ENCODE measurements around the gene GNE.
"Not testable (repeated sequence)": the region's sequence is repeated elsewhere in the genome, so short reads cannot be mapped to it uniquely, and the experiment has no call there.

Gene GNE

GRCh38 chr9:36268007-36268427 is 9.8 kb upstream of the GNE start:
- no peak for DNase-seq

- DNase-seq = no peak
Measured at GRCh38 chr9:36264896-36265295, 6.6 kb upstream of the GNE start.

GRCh38 chr9:36263683-36264082 is 5.4 kb upstream of the GNE start:
- no peak for DNase-seq

DNA sequence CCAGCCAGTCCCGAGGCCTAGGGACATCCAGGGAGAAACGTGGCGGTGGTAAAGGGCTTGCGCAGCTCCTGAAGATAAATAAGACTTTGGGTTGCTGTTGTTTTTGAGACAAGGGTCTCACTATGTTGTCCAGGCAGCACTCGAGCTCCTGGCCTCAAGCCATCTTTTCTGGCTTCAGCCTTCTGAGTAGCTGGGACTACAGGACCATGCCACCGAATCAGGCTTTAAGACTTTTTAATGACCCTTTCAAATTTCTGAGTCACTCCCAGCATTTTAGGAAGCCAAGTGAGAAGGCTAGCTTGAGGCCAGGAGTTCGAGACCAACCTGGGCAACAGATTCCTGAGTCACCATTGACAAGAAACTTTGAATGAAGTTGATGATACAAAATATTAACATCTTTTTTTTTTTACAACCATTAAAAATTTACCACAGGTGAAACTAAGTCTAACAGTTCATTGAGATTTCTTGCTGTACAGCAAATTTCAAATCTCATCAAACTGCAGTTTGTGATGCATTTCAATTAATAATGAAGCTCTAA is 817 bp upstream of the GNE start:
- no peak for DNase-seq

- DNase-seq = no peak
Measured at GRCh38 chr9:36251428-36251827, 6.8 kb downstream of the GNE start.

GRCh38 chr9:36250079-36250478 is 8.2 kb downstream of the GNE start:
- no peak for DNase-seq

DNA sequence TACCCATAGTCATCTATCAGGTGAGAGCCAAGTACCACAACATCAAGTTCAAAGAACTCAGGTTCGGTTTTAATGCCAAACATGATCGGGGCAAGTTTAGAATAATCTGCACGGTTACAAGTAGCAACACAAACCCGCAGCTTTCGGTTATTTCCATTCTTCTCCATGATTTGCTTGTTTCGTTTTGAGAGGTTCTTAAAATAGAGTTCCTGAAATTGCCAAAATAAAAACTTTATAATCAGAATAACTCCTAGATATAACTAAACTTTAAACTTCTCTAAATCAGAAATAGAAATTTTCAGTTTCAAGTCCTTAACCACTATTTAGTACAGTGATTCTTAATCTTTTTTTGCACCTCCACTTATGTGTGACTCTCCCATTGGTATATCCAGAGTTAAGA is 9.1 kb downstream of the GNE start:
- DNase-seq = no peak

- not testable (repeated sequence) for DNase-seq
Measured at GRCh38 chr9:36248061-36248460, 10.2 kb downstream of the GNE start.

DNA sequence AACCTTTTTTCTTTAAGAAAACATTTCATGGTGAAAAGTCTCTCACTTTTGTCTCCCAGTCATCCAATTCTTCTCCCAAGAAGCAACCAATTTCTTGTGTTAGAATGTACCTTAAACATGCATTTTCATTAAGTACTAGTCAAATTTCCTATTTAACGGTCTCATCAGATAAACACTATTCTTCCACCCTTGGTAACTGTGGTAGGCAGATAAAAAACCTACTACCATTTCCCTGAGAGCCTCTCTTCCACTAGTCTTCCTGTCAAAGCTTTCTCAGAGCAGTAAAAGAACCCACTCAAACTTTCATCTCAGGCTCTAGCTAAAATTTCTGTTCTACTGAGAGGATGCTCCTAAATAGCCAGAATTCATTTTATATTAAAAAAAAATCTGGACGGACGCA is 10.9 kb downstream of the GNE start:
- no peak for DNase-seq

DNA sequence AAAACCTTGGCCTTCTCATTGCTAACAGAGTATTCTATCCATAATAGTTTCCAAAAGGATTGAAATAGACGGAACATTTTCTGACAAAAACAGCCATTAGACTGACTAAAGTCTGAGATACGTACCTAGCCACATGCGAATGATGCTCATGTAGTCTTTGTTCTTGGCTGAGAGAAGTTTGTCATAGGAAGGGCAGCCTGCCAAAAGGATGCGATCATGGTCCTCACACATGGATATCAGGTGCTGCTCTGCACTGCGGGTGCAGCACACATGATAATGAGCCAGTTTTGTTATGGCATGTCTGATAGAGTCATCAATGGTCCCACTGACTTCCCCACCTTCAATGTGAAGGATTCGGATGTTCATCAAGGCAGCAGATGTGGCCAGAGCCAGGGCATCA is 12.3 kb downstream of the GNE start:
- DNase-seq = no peak

DNA sequence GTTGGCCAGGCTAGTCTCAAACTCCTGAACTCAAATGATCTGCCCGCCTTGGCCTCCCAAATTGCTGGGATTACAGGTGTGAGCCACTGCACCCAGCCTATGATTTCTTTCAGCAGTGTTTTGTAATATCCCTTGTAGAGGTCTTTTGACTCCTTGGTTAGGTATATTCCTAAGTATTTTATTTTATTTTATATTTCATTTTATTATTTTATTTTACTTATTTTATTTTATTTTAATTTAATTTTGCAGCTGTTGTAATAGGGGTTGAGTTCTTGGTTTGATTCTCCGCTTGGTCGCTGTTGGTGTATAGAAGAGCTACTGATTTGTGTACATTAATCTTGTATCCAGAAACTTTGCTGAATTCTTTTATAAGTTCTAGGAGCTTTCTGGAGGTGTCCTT is 18.6 kb downstream of the GNE start:
- DNase-seq = not testable (repeated sequence)

GRCh38 chr9:36239205-36239604 is 19.0 kb downstream of the GNE start:
- not testable (repeated sequence) for DNase-seq

DNA sequence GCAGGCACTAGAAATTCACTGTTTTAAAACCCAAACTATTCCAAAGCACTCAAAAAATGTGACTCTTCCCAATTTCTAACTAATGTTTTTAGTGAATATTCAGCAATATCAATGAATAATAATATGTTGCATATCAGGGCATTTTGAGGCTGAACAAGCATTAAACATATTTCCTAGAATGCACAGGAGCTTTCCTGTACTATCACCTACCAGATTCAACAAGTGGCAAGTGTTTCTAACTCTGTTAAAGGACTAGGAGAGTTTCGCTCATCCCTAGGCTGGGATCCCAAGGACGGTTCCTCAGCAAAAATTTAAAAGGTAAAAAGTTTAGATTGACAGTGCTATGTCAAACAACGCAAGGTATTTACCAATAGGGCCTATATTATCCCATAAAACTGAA is 21.0 kb downstream of the GNE start:
- DNase-seq = no peak

DNA sequence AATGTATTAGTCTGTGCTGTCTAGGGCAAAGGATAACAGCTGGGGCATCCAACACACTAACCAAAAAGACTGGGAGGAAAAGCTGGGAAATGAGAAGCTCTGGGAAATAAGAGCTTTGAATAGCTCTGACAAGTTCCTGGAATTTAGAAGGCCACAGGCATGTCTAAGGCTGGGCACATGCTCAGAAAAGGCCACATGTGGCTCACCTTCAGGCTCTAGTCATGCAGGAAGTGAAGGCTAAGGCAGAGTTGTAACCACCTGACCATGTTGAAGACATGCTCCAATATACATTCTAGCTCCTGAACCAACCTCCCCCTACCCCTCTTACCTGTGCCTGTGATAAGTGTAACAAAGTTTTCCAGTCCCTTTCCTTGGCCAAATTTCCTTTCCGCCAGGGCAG is 35.8 kb downstream of the GNE start:
- no peak for DNase-seq

DNA sequence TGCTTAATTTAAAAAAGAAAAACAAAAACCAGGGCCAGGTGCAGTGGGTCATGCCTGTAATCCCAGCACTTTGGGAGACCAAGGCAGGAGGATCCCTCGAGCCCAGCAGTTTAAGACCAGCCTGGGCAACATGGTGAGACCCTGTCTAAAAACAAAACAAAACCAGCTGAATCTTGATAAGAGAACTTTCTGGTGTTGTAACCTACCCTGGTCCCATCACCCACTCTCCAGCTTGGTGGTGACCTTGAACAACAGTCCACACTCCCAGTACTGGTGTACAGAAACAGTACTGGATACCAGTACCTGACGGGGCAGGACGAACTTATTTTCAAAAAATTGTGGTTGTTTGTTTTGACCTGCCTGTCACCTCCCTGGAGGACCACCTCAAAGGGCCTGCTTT is 36.6 kb downstream of the GNE start:
- DNase-seq = no peak

DNA sequence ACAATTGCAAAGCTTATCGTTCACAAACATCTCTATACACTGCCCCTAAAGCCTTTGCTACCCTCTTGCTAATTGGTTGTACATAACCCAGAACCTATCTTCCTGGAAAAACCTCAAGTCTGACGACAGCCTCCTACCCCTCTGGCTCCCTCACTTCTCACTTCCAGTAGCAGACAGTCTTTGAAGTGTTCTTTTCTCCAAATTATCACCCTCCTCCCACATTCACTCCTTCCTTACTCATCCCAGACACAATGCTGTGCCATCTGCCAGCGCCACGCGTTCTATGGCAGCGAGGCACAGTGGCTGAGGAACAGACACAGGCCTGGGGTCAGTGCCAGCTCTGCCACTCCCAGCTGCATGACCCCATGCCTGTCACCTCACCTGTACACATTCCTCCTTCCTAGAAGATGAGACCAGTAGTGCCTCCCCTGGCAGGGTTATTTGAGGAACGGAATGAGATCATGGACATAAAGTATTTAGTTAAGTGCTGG is 39.8 kb downstream of the GNE start:
- DNase-seq = no peak

- no peak for DNase-seq
Measured at GRCh38 chr9:36218011-36218410, 40.2 kb downstream of the GNE start.

DNA sequence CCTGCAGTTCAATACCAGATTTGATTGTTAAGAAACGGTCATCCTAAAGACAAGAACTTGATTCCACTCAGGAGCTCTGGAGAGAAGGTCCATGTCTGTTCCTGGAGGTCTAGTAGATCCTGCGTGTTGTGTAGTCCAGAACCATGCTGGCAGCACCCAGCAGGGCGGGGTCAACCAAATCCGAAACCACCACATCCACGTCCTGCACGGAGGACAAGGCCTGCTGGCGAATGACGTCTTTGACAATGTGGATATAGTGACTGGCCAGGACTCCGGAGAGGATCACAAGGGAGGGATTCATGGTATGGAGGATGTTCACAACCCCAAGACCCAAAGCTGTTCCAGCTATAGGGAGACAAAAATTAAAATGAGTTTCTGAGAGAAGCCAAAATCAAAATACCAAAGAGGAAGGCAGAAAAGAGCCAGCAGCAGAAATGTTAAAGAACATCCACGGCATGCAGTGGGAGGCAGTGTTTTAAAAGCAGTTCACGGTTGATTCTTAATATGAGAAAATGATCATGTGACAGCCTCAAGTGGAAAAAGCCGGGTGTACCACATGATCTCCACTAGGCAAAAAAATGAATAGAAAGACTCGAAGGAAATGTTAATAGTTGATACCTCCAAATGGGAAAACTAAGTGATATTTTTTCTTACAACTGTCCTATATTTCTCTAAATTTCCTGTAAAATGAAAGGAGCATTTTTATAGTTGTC is 40.8 kb downstream of the GNE start:
- DNase-seq = no peak

DNA sequence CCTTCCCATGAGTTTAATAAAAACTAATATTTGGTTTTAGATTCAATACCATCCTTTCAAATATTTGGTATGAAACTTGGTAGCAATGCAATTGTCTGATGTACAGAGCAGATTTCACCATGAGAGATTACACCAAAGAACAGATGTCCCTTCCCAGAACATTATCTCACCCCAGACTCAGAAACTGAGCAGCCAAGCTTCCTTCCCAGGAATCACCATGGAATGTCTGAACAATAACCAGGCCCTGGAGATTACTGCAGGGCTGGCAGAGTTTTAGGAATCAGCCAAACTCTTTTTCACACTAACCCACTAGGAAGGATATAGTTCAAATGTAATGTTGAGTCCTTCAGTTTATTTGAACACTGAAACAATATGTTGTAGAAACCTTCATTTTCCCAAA is 43.7 kb downstream of the GNE start:
- no peak for DNase-seq

GRCh38 chr9:36213989-36214388 is 44.3 kb downstream of the GNE start:
- DNase-seq = no peak

DNA sequence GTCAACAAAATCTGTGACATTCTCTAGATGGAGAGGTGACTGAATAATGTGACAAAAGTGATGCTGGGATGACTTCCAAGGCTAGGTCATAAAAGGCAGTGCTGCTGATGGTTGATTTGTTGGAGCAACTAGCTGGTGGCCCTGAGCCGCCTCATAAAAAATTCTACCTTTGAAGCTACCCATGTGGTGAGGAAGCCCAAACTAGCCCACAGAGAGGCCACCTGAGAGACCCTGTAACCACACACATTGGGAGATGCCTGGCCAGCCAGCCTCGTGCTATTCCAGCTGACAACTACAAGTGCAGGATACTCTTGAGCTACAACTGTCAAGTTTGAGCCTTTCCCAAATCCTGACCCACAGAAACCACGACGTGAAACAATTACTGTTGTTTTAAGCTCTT is 44.9 kb downstream of the GNE start:
- no peak for DNase-seq

GRCh38 chr9:36211510-36211909 is 46.7 kb downstream of the GNE start:
- DNase-seq = no peak

- no peak for DNase-seq
Measured at GRCh38 chr9:36210722-36211121, 47.5 kb downstream of the GNE start.

- DNase-seq = no peak
Measured at GRCh38 chr9:36208521-36209253, 49.6 kb downstream of the GNE start.
